HG02973 (cell line): ENCODE measurements around the gene C1QL1.
A peak's percentile ranks its signal among the peaks of the same experiment; 100 is the strongest.

Source experiments
- ATAC-seq: cut with Tn5 transposase; IDR thresholded peaks from one replicate; pipeline ENCODE4 v1.9.1; 2021; ENCODE audit warnings: moderate library complexity; ENCODE audit not compliant: unreplicated experiment

Gene C1QL1

DNA sequence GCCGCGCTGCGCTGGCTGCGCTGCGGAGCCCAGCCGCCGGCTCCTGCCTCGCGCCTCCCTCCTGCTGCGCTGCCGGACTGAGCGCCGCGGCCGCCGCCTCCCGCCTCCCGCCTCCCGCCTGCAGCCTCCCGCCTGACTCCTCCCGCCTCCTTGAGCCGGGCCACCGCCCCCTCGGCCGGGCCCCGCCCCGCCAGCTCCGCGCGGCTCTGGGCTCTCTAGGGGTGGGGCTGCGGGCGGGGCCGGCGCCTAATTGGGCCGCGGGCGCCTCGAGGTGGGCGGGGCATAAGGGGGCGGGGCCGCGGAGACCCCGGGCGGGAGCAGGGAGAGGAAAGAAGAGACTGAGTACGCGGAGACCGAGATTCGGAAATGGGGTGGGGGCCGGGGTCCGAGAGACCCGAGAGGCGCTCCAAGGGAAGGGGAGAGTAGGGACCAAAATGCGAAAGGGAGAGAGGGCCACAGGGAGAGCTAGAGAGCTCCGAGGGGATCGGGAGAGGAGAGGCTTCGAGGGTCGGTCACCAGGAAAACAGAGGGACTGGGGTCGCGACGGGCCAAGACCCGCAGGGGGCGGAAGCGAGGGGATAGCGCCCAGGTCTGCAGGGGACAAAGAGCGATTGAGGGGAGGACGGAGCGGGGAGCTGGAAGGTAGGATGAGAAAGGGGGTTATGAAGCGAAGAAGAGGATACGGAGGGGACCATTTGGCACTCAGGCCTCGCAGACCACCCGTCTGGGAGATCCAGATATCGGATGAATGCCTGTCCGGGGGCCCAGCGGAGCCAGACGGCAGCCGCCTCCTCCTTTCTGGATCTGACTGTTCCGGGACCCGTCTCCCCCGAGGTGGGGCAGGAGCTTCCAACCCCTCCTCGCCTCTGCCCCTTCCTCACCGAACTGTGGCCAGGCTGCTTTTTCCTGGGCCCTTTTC is at the start of gene C1QL1:
Gene C1QL1 (minus strand): TSS at position 79 of the 919 bp plus-strand sequence. CDS start 255 bp downstream, outside the sequence.
- ATAC-seq = peak; percentile 82

DNA sequence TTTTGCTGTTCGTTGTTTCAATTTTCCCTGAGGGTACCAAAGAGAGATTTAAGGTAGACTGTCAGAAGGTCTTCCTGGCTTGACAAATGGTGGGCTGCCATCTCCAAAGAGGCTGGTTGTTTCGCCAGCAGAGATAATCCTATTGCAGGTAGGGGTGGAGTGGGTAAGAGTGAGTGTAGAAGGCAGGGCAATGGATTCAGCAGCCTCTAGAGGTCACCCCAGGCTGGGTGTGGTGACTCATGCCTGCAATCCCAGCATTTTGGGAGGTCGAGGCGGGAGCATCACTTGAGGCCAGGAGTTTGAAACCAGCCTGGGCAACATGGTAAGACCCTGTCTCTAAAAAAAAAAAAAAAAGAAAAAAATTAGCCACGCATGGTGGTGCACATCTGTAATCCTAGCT is 48.7 kb upstream of the C1QL1 start:
- ATAC-seq = no peak

DNA sequence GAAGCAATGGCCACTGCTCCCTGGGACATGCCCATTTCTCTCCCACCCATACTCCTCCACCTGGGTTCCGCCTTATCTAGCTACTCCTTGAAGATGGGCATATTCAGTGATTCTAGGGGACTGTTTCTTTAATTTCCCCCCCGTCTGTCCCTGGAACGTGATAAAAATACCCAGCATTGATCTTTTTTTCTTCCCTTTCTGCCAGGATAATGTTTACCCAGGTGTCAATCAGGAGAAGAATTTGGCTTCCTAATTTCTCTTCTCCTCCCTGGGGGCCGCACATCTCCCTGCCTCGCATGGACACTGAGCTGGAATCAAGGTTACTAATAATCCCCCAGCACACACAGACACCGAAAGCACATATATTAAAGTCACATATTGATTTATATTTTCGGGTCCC is 48.1 kb upstream of the C1QL1 start:
- ATAC-seq = no peak

DNA sequence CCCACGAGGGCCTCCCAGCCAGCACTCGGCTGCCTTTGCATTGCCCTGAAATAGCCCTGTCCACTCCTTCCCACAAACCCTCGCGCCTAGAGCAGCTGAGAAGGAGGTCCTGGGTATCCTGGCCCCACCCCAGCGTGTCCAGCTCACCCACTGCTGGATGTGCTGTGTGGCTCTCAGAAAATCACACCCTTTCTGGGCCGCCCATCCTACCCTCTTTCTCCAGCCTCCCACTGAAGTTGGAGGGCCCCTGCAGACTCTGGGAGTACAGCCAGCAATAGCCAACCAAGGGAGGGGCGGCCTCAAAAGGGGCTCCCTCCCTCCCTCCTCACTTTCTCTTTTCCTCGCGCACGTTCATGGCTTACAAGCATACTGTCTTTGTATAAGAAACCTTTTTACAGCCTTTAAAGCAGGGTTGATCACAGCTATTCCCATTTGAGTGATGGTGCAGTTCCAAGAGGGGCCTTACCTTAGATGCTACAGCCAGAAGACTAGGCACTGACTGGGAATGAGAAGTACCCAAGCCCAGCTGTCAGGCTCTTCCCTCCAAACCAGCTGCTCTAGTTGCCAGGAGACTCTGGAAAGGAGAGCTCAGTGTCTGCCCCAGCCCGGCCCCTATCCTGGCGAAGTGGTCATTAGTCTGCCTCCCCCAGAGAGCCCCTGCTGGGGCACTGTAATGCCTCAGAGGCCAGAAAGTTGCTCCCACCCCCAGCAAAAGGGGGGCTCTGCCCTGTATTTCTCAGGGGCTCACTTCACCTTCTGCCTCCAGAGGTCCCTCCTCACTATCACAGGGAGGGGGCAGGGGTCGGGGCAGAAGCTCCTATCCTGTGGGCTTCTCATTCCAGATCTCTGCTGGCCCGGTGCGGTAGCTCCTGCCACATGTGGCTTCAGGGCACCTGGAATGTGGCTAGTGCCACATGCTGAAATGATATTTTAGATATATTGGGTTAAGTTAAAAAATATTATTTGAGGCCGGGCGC is 45.2 kb upstream of the C1QL1 start:
- ATAC-seq = no peak

DNA sequence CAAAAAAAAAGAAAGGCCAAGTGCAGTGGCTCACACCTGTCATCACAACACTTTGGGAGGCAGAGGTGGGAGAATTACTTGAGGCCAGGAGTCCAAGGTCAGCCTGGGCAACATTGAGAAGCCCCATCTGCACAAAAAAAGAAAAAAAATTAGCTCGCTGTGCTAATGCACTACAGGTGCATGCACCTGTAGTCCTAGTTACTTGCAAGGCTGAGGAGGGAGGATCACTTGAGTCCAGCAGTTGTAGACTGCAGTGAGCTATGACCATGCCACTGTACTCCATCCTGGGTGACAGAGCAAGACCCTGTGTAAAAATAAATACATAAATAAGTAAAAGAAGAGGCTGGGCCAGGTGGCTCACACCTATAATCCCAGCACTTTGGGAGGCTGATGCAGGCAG is 43.7 kb upstream of the C1QL1 start:
- ATAC-seq = no peak

DNA sequence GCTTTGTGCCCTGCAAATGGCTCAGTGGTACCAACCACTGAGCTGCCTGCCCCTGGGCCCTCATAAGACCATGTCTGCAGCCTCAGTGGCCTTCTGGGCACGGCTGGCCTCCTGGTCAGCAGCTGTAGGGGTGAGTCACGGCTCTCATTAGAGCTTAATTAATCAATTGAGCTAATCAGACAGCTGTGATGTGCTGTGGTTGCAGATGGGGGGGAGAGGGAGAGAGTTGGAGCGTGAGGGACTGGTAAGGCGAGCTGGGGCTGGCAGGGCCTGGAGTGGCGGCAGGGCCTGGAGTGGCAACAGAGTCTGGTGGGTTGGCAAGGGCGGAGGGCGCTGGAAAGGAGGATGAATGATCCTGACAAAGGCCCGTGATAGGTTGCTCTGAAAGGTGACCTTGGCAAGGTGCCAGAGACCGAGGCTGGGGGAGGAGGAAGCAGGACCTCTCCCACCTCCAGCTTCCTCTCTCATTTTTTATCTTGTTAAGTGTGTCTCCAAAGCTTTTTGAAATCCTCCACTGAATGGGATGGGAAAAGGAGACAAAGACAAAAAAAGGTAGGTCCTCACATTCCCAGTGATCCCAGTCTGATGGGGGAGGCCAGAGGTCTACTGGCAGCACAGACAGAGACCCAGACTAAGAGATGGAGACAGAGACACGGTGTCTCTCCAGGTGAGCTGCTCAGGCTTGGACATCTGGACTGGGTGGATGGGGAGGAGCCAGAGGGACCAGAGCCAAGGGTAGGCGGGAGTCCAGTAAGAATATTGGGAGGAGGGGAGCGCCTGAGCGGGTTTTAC is 41.8 kb upstream of the C1QL1 start:
- ATAC-seq = no peak

DNA sequence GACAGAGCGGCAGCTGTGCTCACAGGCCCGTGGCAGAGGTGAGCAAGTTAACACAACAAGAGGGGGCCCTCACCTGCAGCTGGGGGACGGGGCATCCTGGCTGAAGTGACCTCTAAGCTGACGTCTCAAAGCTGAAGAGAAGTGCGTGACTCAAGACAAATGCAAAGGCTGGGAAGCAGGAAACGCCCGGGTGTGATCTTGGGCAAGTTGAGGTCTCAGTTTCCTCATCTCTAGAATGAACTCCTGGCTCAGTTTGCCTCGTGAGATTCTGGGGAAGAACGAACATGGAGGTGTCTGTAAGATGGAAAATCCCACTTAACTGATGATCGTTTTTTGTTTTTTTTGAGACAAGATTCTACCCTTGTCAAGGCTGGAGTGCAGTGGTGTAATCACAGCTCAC is 40.1 kb upstream of the C1QL1 start:
- ATAC-seq = no peak

DNA sequence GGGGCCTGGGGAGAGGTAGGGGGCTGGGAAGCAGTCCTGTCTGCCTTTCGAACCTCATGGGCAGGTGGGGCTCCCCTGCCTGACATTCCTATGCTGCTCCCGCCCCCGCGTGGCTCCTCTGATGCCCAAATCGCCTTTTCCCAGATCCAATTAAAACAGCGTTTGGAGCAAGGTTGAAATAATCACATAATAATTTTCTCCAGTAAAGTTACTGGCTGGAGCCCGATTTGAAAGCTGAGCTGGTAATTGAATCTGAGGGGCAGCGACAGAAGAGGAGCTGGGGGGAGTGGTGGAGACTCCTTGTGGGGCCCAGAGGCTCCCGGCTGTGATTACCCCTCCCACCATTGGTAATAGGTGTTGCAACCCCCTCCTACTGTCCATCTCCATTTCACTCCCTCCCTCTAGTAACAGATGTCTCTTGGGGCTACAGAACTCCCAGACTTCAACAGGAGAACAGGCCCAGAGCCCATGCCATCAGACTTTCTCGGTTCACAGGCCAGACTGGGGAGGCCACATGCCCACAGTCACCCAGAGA is 38.9 kb upstream of the C1QL1 start:
- no peak for ATAC-seq

DNA sequence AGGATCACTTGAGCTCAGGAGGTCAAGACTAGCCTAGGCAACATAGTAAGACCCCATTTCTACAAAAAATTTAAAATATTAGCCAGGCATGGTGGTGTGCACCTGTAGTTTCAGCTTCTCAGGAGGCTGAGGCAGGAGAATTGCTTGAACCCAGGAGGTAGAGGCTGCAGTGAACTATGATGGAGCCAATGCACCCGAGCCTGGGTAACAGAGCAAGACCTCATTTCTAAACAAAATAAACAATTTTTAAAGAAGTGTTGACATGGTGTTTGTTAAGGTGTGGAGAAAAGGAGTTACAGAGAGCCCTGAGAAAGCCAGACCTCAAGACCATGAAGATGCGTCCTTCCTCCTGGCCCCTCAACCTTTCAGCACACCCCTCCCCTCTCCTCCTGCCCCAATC is 37.6 kb upstream of the C1QL1 start:
- no peak for ATAC-seq

DNA sequence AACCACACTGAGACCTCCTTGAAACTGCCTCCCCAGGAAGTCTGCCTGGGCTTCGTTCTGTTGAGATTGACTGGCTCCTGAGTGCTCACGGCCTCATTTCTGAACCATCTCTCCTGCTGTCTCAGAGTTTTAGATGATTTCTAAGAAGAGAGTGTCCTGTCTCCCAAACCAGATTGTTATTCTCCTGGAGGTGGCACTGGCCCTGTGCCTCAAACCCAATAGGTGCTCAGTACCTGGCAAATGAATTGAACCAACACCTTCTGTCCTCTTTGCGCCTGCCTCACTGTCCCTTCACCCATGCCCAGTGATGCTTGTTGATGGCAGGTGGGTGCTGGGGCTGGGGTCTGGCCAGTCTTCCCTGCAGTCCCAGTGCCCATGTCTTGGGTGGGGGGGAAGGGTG is 36.3 kb upstream of the C1QL1 start:
- ATAC-seq = no peak

DNA sequence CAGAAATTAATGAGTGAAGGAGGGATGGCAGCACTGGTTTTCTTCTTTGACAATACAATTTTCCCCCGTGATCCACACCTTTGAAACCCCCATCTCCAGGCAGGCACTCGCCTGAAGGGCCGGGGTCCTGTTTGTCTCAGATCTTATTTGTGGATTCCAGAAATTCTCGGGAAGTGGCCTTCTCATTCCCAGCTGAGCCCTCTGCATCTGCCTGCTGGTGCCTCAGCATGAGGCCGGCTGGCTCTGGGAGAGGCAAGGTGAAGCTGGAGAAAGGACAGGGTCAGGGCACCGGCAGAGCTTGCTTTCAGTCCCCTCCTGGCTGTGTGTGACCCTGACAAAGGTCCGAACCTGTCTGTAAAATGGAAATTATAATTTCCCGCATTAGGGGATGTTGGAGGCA is 35.8 kb upstream of the C1QL1 start:
- no peak for ATAC-seq

DNA sequence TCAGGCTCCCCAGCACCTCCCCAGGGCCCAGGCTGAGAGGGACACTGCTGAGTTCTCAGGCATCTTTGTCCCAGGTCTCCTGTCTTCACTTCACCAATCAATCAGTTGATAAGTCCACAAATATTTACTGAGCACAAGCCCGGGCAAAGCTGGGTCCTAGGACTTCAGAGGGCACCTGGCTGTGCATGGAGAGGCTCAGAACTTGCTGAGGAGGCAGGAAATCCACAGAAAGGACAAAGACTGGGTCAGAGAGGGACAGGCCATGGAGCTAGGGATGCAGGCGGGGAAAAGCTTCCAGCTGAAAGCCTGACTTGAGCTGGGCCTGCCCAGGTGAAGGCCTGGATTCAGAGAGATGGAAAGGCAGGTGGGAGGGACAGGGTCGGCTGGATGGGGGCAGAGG is 33.2 kb upstream of the C1QL1 start:
- no peak for ATAC-seq

DNA sequence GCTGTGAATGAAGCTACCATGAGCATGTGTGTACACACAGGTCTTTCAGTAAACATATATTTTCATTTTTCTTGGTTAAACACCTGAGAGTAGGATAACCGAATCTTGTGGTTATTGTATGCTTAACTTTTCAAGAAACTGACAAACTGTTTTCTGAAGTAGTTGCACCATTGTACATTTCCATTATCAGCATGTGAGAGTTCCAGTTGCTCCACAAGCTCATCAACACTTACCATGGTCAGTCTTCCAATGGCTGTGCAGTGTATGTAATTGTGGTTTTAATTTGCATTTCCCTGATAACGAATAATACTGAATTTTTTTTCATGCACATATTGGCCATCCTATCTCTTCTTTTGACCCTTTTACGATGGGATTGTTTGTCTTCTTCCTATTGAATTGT is 31.3 kb upstream of the C1QL1 start:
- ATAC-seq = no peak

DNA sequence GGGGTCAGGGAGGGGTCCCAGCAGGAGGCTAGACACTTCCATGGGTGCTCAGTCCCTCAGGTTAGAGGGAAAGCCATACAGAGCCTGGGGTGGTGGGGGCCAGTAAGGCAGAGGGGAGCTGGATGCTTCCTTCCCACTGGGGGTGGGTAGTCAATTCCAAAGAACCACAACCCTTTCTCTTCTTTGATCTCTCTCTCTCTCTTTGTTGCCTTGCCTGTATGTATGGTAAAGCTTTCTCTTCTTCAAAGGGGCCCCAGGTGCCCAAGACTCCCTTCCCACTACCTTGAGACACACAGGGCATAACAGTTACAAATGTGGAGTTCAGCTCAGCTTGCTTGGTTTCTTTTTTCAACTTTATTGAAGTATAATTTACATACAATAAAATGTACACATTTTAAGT is 30.5 kb upstream of the C1QL1 start:
- no peak for ATAC-seq

DNA sequence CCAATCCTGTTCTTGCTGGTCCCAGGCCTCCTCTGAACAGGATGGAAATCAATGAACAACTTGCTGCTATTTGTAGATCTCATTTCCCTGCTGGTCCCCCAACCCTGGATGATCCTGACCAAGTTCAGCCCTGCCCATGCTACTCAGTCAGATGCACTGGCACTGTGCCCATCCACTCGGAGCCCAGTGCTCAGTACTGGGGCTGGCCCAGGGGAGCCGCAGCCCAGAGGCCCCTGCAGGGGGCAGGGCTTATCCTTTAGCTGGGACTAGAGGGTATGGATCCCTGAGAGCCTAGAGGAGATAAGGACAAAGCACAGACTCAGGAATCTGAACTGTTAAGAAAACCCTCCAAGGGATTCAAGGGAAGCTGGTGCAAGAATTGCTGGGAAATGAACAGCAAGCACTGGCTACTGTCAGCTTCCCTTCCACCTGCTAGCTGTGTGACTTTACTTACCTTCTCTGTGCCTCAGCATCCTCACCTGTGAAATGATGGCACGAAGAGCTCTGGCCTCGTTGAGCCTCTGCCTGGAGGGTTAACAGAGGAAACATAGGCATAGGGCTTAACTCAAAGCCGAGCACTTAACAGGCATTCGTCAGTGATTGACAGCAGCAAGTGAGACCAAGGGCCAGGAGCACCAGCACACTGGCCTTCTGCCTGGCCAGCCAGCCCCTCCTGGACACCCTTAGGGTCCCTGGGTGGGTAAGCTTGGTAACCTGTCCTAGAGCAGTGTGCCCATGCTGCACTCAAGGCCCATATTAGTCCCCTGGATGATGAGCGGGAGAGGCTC is 29.8 kb upstream of the C1QL1 start:
- no peak for ATAC-seq

DNA sequence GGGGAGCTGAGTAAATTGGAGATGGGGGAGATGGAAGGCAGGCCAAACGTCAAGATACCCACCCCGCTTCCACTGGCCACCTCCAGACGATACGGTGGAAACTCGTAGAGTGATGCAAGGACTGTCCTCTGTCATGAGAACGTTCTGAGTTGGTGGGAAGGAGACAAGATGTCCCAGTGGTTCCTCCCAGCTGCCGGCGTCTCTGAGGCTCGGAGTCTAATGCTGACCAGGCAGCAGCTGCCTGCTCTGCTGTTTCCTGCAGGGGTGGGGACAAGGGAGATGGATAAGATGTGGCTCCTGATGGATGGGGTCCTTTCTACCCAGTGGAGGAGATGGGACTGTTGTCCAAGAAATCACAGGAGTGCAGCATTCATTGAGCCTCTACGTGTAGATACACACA is 28.2 kb upstream of the C1QL1 start:
- no peak for ATAC-seq

DNA sequence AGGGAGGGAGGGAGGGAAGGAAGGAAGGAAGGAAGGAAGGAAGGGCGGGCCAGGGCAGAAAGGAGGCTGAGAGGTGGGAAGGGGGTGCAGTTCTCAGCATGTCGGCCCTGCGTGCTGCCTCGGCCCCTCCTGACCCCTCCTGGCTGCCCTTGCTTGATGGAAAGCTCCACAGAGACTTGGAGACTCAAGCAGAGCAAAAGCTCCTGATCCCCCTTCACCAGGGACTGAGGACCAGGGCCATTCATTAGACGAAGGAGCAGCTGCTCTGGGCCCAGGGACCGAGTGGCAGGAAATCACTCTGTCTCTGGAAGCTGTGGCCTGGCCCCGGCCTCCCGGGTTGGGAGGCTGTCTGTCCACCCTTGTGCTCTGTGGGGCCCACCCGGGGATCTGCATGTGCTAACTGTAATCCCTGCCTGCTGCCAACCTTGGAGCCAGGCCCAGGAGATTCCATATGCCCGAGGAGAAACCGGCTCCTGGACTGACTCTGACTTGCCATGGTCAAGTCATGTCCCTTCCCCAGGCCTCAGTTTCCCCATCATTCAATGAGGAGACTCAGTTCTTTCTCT is 27.4 kb upstream of the C1QL1 start:
- ATAC-seq = no peak

DNA sequence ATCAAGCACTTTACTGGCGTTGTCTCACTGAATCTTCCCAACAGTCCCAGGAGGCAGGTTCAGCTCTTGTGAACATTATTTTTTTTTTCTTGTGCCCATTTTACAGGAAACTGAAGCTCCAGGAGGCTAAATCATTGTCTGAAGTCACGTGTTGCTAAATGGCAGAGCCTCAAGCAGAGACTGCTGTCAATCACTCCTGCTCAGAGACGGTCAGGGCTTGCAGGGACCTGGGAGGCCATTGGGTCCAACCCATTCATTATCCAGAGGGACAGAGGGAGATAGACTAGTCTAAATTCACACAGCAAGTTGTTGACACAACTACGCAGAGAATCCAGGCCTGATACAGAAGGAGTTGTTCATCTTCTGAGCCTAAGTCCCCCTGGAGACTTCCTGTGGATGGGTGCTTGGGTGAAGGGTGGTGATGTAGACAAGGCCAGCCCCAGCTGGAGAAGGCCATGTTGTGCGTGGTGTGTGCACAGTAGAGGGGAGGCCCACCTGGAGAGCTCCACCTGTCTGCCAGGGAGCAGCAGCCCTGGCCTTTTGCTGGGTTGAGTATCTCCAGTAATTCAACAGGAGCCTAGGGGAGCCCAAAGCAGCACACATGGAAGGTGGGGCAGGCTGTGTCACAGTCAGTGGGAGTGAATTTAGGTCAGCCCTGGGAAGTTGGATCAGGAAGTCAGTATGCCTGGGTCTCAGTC is 24.3 kb upstream of the C1QL1 start:
- no peak for ATAC-seq

DNA sequence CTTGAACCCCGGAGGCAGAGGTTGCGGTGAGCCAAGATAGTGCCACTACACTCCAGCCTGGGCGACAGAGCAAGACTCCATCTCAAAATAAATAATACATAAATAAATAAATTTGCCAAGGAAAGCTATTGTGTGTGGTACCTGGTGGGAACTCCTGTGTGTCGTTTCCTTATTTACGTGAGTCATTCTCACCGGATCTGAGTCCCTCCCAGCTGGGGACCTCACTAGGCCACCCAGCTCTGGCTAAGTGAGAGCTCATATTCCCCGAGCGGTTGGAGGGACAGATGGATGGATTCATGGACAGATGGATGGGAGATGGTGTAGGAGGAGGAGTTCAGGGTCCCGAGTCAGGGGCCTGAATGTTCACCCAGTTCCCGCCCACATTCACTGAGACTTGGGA is 22.9 kb upstream of the C1QL1 start:
- no peak for ATAC-seq
